Activated CD4-positive, alpha-beta T cell treated with anti-CD3 and anti-CD28 coated beads, Interleukin-2, amount 50 U/mL, for 4 hours (primary cell): Measurements from ENCODE around the gene SPECC1L.

Experiments
- DNase-seq, 2 experiments: peaks; one replicate each; pipeline ENCODE4 v3.0.0-alpha.2; 2020

The SPECC1L gene

DNA sequence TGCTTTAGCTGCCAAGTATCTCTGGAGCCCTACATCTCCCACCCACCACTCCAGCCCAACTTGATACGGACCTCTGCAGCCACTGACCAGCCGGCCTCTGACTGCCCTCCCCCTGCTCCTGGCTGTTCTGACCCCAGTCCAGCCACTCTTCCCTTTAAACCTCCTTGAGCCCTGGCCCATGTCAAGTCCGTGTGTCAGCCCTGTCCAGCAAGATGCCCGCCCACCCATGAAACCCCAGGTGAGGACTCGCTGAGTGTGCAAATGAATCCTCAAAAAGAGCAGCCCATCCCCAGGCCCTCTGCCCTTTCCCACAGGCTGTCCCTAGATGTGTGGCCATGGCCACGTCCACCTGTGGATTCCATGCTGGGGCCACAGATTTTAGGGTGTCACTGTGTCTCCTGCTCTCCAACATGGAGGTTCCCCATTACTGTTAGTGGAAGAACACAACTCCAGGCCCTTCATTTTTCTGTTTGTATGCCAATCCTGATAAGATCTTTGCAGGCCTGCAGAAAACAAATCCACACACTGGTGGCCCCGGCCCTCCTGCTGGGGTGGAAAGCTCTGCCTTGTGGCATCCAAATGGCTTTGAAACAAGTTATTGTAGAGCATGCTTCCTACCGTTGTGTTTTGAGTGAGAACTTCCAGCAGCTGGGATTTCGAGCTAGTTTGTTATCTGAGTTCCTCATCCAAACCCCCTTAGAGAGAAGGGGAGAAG is 134.1 kb downstream of the SPECC1L start:
- DNase-seq, result no peak

DNA sequence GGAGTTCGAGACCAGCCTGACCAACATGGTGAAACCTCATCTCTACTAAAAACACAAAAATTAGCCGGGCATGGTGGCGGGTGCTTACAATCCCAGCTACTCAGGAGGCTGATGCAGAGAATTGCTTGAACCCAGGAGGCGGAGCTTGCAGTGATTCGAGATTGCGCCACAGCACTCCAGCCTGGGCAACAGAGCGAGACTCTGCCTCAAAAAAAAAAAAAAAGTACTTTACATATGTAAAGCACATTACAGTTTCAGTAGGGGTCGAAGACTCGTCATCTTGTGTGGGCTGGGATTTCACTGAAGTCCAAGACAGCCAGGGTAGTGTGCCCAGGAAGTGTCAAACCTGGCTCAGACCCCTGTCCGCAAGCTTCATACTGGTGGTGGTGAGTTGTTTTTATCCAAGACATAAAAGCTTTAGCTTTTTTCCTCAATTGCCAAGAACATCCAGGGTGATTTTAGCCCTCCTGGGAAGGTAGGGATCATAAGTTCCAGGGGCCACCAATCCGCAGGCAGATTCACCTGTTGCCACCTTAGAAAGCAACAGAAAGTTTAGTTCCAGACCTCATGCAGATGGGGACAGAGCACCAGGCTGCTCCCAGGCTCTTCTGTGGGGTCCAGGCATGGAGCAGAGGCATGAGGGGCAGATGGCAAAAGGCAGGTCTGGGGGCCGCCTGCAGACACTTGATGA is 135.1 kb downstream of the SPECC1L start:
- DNase-seq, result no peak

DNA sequence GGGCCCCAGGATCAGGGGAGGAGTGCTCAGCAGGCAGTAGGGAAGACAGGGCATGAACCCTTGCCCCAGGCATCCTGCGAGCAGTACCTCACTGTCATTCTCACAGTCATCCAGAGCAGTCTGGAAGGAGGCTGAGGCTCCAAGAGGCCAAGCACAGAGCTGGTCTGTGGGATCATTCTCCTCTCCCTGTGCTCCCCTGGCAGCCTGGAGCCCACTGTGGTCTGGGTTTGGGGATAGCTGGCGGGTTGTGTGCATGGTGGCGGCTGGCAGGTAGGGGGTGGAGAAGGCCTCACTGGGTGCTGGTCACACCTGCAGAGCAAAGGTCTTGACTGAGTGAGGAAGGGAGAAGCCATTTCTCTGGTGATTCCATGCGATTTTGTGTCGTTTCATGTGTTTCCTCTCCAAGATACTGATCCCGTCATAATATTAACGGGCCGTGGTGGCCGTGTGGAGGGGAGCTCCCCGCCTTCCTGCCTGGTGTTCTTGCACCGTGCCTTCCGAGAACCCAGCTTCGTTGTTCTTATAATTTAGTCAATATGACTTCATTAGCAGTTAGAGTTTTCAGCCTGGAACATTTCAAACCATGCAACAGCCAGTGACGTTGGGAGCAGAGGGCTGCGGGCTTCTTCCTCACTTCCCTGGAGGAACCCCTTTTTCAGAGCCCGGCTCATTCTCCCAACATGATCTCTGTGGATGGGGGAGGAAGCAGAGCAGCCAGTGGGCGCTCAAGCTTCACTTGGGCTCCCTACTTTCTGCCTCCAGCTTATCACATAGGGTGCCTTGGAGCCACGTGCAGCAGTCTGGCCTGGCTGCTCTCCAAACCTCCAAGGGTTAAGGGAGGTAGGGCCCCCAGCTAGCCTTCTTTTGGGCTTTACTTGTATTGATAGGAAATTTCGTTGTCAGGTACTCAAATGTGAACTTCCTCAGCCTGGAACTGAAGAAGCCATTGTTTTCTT is 136.0 kb downstream of the SPECC1L start:
- DNase-seq, result no peak

DNA sequence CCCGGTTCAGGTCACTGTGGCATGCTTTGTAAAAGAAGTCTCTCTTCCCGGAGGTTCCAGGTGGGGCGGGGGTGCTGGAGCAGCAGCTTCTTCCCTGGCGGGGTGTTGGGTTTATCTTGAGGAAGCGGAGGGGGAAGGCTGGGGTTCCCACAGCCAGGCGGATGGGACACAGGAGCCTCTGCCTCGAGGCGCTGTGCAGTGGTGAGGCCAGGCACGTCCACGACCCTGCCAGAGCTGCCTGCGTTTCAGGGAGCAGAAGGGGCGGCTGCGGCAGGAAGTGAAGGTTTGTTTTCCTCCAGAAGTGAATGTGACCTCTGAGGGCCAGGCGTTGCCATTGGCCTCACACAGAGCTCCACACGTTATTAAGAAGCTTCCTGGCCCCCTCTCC is 136.6 kb downstream of the SPECC1L start:
- DNase-seq, result no peak

DNA sequence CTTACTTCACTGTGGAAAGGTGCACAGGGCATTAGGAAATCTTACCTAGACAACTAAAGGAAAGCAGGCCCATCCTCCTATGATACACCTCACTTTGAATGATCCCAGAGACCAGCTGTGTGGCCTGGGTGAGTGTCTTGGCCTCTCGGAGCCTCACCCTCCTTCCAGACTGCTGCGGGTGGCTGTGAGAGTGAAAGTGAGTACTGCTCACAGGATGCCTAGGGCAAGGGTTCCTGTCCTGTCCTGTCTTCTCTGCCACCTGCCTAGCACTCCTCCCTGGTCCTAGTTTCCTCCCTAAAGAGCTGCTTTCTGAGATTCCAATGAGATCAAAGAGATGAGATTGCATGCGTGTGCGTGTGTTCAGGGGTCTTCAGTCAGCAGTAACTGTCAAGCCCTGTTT is 137.3 kb downstream of the SPECC1L start:
- no peak for DNase-seq

DNA sequence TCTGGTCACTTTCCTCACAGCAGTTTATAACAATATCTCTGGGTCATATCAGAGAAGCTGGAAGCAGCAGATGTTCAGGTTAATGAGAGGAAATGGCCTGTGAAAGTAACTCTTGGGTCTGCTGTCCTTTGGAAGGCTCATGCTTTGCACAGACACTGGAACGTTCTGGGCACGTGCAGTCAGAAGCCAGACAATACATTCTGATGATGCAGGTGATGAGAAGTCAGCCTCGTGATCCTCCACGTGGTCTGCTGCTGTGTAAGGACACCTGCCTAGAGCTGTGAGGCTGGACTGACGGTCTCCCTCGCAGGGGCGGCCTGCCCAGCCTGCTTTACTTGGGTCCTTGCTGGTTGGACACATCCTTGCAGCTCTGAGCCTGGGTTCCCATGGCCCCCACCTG is 138.0 kb downstream of the SPECC1L start:
- DNase-seq, result no peak

DNA sequence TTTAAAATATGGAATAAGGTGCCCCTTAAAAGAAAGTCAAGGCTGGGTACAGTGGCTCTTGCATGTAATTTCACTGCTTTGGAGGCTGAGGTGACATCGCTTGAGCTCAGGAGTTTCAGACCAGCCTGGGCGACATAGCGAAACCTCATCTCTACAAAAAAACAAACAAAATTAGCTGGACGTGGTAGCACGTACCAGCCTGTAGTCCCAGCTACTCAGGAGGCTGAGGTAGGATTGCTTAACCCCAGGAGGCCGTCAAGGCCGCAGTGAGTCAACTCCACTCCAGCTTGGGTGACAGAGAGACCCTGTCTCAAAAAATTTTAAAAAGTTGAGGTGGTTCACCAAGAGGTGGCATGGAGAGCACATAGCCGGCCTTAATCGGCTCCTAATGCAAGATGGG is 139.1 kb downstream of the SPECC1L start:
- no peak for DNase-seq

DNA sequence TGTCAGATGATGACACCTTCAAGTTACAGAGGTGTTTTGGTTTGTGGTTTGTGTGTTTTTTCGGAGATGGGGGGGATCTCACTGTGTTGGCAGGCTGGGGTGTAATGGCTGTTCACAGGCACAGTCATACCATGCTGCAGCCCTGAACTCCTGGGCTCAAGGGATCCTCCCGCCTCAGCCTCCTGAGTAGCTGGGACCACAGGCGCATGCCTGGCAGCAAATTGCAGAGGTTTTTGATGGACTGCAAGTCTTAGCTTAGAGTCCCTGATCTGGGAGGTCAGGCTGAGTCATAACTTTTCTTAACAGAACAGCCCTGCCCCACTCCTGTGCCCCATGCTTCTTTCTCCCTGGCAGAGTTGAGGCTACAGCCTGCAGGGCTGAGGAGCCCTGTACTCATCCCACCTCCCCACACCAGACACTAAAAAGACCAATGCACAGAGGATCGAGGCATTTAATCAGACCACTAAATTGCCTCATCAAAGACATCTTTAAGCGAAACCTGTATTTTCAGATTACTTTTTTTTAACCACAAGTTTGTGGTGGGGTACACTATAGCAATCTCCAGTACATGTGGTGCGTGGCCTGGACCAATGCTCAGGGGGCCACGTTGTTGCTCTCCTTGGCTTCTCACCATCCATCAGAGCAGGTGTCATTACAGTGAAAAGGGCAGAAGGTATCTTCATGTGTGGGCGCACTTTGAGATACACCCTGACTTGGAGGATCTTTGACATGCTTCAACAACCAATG is 139.7 kb downstream of the SPECC1L start:
- DNase-seq, result no peak

DNA sequence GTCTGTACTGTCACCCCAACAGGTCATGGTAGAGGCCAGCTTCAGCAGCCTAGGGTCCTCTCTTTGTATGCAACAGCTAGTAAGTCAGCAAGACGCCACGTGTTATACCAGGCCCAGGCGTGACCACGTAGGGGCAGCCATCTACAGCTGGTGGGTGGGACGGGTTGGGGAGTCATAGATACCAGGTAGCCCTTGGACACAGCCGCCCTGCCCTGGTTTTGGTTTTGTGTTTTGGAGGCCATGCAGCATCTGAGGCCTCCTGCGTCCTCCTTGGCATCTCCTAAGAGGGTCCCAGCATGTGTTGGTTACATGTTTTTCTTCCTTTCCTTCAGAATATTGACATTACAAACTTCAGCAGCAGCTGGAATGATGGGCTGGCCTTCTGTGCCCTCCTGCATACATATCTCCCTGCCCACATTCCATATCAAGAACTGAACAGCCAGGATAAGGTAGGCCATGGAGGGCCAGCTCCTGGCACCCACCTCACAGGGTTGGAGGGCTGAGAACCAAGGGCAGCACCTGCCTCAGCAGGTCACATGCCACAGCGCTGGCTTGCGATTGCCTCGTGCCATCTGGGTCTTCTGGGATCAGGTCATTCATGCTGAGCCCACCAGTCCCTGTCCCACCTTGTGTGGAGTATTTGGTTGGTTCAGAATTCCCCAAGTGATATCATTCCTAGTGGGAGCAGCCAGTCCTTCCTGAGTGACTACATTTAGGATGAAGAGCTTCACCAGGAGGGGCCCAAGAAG is 140.8 kb downstream of the SPECC1L start:
- no peak for DNase-seq

DNA sequence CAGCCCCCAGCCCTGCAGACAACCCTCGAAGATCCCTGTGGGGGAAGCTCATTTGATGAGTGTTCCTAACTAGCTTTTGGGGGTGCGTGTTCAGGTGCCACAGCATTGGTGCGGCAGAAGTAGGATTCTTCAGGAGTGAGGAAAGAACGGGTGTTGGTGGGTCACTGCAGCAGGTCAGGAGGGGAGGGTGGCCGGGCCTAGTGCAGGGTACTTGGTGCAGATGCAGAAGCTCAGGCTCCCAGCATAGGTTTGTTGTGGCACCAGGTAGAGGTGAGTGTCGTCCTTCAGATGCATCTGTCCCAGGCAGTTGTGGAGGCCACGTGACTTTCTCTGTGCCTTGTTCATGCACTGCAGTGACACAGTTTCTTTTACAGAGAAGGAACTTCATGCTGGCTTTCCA is 141.6 kb downstream of the SPECC1L start:
- no peak for DNase-seq

DNA sequence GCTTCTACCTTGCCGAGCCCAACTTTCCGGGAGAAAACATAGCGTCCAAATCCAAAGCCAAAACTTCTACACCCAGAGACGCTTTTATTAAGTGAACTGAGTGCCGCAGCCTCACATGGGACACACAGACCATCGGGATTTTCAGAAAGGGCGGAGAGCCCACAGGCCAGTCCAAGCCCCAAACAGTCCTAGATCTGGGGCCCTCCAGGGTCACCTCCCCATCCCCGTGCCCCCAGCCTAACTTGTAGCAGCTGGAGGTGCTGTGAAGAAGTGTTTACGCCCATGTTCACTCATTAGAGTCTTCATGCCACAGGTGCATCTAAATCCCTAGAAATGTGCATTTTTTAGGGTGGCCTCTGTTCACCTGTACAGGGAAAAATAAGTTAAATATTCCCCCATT is 142.6 kb downstream of the SPECC1L start:
- no peak for DNase-seq

DNA sequence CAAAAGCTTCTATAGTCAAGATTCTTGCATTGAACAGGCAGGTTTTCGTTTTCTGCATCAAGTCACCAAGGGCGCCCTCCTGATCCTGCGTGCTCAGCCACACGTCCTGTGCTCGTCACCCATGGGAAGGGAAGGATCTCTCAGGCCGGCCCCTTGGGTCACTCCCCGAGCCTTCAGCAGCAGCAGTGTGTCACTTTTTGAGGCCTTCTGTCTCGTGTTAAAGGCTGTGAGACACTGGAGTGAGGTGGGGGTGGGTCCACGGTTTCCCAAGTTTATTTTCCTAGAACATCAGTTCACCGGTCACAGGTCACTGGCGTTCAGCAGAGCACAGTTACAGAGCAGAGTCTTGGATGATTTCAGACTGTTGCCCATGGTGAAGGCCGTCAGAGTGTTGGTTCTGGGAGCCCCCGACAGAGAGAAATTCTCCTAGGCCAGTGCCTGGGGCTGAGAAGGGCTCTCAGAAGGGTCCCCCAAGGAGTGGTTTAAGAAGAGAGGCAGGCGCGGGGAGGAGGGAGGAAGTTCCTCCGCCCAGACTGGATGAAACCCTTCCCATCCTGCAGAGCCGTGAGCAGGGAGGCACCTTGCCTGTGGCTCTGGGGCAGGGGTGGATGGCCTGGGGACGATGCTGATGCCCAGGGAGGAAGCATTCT is 143.2 kb downstream of the SPECC1L start:
- no peak for DNase-seq

DNA sequence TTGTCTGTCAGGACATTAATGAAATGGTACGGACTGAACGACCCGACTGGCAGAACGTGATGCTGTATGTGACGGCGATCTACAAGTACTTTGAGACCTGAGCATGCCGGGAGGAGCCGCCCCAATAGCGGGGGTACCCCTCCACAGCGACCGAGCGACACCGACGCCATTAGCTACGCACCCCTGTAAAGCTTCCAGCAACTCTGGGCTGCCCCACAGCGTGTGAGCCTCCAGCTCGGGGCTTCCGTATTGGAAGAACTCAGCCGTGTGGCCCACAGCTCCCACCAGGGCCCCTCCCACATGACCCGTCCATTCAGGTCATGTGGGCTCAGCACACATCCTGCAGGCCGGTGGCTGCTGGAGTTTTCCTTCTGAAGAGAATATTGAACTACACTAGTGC is 143.9 kb downstream of the SPECC1L start:
- no peak for DNase-seq

DNA sequence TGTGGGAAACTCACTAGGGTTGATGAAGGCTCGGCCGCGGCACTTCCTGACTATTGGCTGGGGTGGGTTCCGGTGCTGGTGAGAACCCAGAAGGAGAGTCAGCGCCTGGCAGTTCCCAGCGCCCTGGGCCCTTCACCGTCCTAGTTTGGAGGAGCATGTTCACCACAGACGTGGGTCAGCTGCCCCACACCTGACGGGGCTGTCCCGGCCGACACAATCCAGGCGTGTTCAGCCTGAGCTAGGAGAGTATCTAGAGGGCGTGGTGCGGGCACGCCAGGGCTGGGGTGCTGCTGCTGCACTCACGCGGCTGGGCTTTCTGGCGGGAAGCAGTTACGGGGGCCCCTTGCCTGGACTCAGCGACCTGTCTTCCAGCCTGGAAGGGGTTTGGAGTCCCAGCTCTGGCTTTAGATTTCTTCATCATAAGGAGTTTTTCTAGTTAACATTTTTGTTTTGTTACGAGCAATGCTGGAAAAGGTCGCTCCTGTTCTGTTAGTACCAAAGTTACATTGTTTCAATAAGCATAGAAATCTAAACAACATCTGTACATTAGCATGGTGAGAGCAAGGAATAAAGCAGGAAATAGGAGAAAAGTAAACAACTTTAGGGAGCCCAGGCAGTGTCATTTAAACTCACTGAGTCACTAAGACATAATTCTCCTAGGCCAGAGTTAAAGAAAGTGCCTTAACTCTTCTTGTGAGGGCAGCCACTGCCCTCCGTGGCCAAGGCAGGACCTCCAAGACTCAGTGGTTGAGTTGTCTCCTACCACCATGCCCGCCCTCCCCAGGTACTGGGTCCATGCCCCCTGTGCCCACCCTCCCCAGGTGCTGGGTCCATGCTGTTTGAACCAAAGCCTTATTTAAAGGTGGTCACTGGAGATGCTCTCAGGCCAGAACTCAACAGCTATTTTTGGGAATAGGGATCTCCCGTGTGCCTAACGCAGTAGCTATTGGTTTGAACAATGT is 144.6 kb downstream of the SPECC1L start:
- DNase-seq, result no peak

DNA sequence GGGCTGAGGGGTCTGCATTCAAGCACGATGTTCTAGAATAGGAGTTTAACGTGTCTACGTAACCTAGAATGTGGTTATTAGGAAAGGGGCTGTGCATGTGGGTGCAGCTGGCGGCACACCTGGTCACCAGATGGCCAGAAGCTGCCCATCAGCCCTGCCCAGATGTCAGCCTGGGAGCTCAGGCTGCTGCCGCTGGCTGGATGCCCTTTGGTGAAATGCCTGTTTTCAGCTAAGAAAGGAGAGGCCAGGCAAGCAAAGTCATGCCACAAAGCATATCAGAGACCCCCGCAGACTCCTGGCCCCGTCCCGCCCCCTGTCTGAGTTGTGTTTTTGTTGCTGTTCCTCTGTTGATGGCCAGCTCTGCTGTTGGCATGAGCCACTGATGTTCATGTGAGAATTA is 145.5 kb downstream of the SPECC1L start:
- no peak for DNase-seq

DNA sequence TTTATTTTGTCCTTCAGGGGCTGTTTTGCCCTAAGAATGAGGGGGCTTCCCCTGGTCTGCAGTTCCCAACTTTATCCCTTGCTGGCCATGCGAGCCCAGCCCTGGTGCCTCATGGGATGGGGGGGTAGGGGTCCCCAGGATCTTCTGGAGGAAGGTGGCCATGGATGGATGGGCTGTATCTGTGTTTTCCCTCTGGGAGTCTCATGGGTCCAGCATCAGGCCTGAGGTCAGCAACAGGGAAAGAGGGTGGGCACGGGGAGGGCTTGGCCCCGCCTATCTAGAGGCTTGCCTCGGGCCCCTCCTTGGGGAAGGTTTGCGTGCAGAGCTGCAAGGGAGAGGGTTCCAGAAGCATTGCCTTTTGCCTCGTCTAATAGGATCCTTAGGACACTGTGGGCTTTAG is 146.0 kb downstream of the SPECC1L start:
- DNase-seq, result no peak

DNA sequence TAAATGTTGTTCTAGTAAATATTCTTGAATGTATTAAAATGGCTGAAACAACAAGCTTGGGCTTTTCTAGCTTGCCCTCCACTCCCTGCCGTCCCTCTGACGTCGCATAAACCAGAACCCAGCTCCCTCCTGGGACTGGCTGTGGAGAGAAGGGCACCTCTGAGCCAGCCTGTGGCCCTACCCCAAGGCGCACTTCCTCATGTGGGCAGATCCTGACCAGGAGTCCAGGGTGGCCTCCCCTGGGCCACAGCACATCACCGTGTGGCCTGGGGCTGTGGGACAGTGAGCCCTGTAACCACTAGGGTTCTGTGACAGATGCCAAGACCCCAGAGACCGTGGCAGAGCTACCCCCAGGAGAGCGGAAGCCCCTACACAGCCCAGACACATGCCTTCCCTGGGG is 146.6 kb downstream of the SPECC1L start:
- DNase-seq, result no peak

DNA sequence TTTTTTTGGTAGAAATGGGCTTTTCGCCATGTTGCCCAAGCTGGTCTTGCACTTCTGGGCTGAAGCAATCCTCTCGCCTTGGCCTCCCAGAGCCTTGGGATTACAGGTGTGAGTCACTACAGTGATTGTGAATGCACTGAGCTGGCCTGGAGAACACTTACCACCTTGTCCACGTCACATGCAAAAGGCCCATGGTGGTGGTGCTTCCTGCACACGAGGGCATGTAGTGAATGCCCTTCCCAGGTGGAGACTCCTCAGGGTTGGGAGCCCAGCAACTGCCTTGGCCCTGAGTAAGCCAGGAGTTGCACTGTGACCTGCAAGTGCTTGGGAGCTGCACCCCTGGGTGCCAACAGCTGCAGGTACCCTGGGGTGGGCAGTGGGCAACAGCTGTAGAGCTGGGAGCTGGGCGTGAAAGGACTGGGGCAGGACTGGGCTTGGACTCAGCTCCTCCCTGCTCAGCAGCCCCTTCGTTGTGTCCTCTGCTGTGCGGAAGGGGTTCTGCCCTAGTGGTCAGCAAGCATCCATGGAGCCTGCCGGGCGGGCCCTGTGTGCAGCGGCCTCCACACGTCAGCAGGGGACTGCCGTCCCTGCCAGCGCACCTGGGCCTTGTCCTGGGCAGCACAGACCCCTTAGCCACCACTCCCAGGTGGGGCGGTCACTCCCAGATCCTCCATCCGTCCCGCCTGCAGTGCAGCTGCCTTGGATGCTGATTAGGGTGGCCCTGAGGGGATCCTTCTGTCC is 147.4 kb downstream of the SPECC1L start:
- DNase-seq, result no peak

DNA sequence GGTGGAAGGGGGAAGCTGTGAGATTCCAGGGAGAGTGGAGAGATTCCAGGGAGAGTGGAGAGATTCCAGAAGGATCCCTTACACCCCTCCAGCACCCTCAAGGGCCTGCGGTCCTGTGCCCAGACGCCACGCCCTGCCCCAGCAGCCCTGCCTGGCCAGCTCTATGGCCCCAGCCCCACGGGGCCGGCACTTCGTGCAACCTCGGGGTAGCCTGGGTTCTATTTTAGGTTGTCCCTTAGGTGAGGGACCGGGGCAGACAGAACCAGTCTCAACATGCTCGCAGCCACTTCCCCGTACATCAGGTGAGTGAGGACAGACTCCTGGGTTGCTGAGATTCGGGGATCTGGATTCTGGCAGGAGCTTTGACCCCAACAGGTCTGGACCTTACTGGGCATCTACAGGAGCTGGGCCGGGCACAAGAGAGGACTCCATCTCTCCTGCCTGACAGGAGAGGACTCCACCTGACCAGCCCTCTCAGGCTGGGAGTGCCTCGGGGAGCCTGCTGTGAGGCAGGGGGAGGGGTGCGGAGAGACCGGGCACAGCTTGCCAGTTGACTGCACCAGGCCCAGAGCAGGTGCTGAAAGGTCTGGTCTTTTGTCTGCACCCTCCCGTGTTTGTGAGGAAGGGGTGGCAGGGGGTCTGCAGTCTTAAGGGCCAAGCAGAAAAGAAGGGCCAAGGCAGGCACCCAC is 148.3 kb downstream of the SPECC1L start:
- DNase-seq, result no peak
